Kidney glomerular epithelial cell (primary cell): ENCODE results near the gene PTPRJ.
A peak's percentile ranks its signal among the peaks of the same experiment; 100 is the strongest.
"Not testable (repeated sequence)": the region's sequence is repeated elsewhere in the genome, so short reads cannot be mapped to it uniquely, and the experiment has no call there.

Source experiments
- DNase-seq: peaks from one replicate; lab custom pipeline; 2025; lab: John Stamatoyannopoulos, UW

The PTPRJ gene

DNA sequence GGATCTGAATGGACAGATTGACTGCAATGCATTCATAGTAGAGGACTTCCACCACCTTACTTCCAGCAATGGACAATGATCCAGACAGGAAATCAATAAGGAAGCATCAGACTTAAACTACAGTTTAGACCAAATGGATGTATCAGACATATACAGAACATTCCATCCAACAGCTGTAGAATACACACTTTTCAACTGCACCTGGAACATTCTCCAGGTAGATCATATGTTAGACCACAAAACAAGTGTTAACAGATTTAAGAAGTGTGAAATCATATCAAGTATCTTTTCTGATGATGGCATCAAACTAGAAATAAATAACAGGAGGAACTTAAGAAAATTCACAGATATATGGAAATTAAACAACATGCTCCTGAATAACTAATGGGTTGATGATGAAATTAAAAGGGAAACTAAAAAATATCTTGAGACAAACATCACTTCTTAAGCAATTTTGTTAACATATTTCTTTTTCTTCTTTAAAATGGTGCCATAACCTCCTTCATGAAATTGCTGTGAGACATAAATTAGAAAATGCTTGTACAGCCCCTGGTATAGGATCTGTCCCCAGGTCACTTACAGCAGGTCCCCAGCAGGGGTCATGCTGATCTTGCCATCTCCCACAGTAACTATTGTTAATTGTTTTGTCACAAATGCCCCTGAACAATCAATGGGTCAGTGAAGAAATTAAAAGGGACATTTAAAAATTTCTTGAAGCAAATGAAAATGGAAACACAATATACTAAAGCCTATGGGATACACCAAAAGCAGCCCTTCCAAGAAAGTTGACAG is 136.3 kb downstream of the PTPRJ start:
- DNase-seq: no peak

- DNase-seq: no peak
These were observed 141.9 kb downstream of the PTPRJ start for GRCh38 chr11:48122246-48122645.

- DNase-seq: no peak
These were observed 142.3 kb downstream of the PTPRJ start for GRCh38 chr11:48122656-48123055.

- DNase-seq: no peak
These were observed 143.0 kb downstream of the PTPRJ start for GRCh38 chr11:48123254-48123875.

GRCh38 chr11:48123934-48124755 is 143.8 kb downstream of the PTPRJ start:
- DNase-seq: no peak

DNA sequence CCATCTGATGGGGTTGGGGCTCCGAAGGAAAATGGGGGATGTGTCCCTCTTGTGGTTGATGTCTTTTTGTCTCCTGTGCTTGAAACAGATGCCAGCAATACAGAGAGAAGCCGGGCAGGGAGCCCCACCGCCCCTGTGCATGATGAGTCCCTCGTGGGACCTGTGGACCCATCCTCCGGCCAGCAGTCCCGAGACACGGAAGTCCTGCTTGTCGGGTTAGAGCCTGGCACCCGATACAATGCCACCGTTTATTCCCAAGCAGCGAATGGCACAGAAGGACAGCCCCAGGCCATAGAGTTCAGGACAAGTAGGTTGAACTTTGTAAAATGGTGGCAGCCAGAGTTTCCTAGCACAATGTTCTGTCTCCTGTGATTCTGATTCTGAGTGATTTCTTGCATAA is 144.5 kb downstream of the PTPRJ start:
- no peak for DNase-seq

DNA sequence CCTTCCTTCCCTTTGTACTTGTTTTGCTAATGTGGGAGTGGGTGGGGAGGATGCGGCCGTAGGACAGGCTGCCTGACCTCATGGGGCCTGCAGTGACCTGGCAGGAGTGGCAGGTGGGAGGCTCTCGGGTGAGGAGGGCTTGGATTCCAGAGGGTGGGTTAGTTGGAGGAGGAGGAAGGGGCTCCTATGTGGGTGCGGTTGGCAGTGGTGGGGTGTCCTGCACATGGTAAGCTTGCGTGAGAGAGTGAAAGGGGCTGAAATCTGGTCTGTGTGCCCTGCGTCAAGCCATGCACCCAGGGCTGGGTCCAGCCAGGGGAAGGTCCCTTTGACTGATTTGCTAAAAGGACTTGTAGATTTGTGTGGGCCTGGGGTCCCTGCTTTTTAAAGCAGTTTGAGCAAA is 145.5 kb downstream of the PTPRJ start:
- no peak for DNase-seq

GRCh38 chr11:48127521-48128183 is 147.3 kb downstream of the PTPRJ start:
- DNase-seq: peak; percentile 48

- no peak for DNase-seq
These were observed 149.5 kb downstream of the PTPRJ start for GRCh38 chr11:48129697-48130395.

GRCh38 chr11:48134221-48134922 is 154.0 kb downstream of the PTPRJ start:
- no peak for DNase-seq

DNA sequence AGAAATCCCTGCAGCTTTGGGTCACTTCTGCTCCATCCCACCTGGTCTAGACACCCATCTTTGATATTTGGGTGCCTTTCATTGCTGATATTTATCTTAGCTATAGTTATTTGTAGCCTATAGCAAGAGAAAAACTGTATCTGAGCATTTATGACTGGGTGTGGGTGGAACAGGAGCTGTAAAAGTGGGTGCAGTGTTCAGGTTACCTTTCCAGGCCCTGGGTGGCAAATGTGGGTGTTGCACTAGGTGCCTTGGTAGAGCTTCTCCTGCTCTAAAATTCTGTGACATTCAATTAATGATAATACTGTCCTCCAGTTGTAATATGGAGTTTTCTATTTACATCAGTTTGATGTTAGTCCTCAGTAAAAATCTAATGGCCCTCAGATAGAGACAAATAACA is 157.9 kb downstream of the PTPRJ start:
- DNase-seq: no peak

GRCh38 chr11:48139896-48140295 is 159.5 kb downstream of the PTPRJ start:
- not testable (repeated sequence) for DNase-seq

DNA sequence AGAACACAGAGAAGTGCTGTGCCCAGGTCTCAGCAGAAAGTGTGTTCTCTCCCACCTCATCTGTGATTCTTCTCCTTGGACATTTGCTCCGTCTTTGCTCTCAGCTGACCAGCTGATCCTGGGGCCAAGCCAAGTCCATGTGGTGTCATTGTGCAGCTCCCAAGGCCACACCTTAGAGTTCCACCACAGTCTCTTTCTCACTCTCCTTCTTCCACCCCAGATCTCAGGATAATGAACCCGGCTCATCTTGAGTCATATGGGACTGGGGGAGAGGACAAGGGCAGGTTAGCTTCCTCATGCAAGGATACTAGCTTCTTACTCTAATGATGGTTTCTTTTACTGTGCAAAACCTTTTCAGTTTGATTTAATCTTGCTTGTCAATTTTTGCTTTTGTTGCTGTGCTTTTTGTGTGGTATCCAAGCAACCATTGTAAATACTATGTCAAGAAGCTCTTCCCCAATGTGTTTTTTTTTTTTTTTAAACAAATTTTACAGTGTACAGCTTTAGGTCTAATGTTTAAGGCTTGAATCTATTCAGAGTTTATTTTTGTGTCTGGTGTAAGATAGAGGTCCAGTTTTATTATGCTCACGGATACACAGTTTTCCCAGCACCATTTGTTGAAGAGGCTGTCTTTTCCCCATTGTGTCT is 161.2 kb downstream of the PTPRJ start:
- no peak for DNase-seq

DNA sequence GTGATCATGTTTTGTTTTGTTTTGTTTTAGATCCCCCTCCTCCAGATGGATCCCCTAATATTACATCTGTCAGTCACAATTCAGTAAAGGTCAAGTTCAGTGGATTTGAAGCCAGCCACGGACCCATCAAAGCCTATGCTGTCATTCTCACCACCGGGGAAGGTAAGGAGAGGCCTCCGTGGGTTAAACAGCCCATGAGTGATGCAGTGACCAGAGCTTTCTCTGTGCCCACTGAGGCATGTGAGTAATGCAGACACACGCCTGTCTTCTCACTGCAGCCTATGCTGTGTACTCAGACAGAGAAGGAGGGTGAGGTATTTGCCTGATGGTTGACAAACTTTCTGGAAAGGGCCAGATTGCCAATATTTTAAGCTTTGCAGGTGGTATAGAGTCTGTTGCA is 162.5 kb downstream of the PTPRJ start:
- no peak for DNase-seq

DNA sequence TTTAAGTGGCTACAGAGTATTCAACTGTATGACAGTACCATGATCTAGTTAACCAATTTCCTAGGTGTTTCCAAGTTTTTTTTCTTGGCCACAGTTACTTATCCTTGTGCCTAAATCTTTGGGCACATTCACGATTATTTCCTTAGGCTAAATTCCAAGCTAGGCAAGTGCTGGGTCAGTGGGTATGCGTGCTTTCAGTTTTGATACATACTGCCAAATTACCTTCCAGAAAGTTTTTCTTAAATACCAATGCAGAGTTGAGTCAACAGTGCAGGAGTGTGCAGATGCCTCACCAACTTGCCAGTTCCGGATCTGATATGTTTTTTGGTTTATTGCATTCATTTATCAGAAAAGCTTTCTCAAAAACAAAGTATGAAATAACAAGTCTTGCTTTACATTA is 168.4 kb downstream of the PTPRJ start:
- DNase-seq: no peak

GRCh38 chr11:48150213-48150612 is 169.9 kb downstream of the PTPRJ start:
- DNase-seq: no peak

GRCh38 chr11:48154151-48154550 is 173.8 kb downstream of the PTPRJ start:
- DNase-seq: no peak

- DNase-seq: no peak
These were observed 181.9 kb downstream of the PTPRJ start for GRCh38 chr11:48161951-48162884.

DNA sequence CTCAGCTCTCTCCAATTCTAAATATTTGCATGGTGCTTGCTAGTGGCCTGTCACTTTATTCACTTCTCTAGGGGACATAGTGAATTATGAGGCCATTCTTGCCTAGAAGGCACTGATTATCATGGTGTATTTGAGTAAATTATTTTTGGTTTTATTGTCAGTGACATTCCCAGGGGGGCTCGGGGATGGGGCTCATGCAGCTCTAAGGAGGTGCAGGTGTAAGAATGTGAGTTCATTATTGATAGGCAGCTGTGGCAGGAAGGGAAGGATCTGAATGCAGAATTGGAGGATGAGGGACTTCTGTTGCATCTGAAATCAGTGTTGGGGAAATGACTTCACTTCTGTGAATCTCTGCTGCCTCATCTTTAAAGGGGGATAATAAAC is 182.5 kb downstream of the PTPRJ start:
- no peak for DNase-seq
